Neural progenitor cell (in vitro differentiated cells): ENCODE results near the gene TSPAN3.

Source experiments
- EZH2 ChIP-seq: fragments of 200-600 bp; sonication (generic); IDR thresholded peaks from 2 replicates; pipeline ENCODE4 v1.6.1; 2017; ENCODE audit warnings: antibody characterized with exemption, mild to moderate bottlenecking, moderate library complexity
- EZH2phosphoT487 ChIP-seq: fragments of 200-600 bp; sonication (generic); IDR thresholded peaks from 2 replicates; pipeline ENCODE4 v1.6.1; 2017; ENCODE audit warnings: antibody characterized with exemption
- TF ChIP-seq, protein P1 (sequence below): fragments of 200-600 bp; sonication (generic); IDR thresholded peaks from 2 replicates; pipeline ENCODE4 v1.5.1; 2017; ENCODE audit warnings: antibody characterized with exemption, mild to moderate bottlenecking

GRCh38 chr15:77033729-77034671, 36.9 kb downstream of the TSPAN3 start:
- no peak for TF ChIP-seq EZH2
- TF ChIP-seq, protein P1, sequence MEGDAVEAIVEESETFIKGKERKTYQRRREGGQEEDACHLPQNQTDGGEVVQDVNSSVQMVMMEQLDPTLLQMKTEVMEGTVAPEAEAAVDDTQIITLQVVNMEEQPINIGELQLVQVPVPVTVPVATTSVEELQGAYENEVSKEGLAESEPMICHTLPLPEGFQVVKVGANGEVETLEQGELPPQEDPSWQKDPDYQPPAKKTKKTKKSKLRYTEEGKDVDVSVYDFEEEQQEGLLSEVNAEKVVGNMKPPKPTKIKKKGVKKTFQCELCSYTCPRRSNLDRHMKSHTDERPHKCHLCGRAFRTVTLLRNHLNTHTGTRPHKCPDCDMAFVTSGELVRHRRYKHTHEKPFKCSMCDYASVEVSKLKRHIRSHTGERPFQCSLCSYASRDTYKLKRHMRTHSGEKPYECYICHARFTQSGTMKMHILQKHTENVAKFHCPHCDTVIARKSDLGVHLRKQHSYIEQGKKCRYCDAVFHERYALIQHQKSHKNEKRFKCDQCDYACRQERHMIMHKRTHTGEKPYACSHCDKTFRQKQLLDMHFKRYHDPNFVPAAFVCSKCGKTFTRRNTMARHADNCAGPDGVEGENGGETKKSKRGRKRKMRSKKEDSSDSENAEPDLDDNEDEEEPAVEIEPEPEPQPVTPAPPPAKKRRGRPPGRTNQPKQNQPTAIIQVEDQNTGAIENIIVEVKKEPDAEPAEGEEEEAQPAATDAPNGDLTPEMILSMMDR = no peak
- TF ChIP-seq EZH2phosphoT487 = no peak
